IMR-90 (cell line): ENCODE measurements around the gene CD19.

ENCODE experiments used
- CEBPB ChIP-seq: IDR thresholded peaks from 2 replicates; pipeline ENCODE4 v1.6.1; 2012; ENCODE audit warnings: low read depth, low read length, improper control_type of control experiment
- MXI1 ChIP-seq: IDR thresholded peaks from 2 replicates; pipeline ENCODE4 v1.6.1; 2012; ENCODE audit warnings: low read depth, mild to moderate bottlenecking, low read length, moderate library complexity, borderline replicate concordance
- POLR2A ChIP-seq: IDR thresholded peaks from 2 replicates; pipeline ENCODE4 v1.6.1; 2012; ENCODE audit warnings: mild to moderate bottlenecking, low read depth, low read length
- RCOR1 ChIP-seq: IDR thresholded peaks from 2 replicates; pipeline ENCODE4 v1.6.1; 2012; ENCODE audit warnings: mild to moderate bottlenecking, low read length, improper control_type of control experiment; ENCODE audit not compliant: insufficient replicate concordance
- TF ChIP-seq, protein P1 (sequence below): conservative IDR thresholded peaks from 2 replicates; pipeline ENCODE4 v1.5.1; 2012; ENCODE audit warnings: mild to moderate bottlenecking, low read depth, low read length, improper control_type of control experiment

DNA sequence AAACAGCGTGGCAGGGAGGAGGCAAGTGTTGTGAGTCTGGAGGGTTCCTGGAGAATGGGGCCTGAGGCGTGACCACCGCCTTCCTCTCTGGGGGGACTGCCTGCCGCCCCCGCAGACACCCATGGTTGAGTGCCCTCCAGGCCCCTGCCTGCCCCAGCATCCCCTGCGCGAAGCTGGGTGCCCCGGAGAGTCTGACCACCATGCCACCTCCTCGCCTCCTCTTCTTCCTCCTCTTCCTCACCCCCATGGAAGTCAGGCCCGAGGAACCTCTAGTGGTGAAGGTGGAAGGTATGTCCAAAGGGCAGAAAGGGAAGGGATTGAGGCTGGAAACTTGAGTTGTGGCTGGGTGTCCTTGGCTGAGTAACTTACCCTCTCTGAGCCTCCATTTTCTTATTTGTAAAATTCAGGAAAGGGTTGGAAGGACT lies at the start of gene CD19:
- TF ChIP-seq MXI1: no peak
- TF ChIP-seq, protein P1, sequence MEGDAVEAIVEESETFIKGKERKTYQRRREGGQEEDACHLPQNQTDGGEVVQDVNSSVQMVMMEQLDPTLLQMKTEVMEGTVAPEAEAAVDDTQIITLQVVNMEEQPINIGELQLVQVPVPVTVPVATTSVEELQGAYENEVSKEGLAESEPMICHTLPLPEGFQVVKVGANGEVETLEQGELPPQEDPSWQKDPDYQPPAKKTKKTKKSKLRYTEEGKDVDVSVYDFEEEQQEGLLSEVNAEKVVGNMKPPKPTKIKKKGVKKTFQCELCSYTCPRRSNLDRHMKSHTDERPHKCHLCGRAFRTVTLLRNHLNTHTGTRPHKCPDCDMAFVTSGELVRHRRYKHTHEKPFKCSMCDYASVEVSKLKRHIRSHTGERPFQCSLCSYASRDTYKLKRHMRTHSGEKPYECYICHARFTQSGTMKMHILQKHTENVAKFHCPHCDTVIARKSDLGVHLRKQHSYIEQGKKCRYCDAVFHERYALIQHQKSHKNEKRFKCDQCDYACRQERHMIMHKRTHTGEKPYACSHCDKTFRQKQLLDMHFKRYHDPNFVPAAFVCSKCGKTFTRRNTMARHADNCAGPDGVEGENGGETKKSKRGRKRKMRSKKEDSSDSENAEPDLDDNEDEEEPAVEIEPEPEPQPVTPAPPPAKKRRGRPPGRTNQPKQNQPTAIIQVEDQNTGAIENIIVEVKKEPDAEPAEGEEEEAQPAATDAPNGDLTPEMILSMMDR: no peak
- no peak for TF ChIP-seq CEBPB
- no peak for TF ChIP-seq RCOR1
- no peak for TF ChIP-seq POLR2A
